ENCODE measurements around the gene CR1.
"Not testable (repeated sequence)": the region's sequence is repeated elsewhere in the genome, so short reads cannot be mapped to it uniquely, and the experiment has no call there.

Gene CR1

GRCh38 chr1:207503950-207504349, 8.0 kb downstream of the CR1 start:
- DNase-seq (ENCODE audit: low read depth in 2 of 2) = no peak

DNA sequence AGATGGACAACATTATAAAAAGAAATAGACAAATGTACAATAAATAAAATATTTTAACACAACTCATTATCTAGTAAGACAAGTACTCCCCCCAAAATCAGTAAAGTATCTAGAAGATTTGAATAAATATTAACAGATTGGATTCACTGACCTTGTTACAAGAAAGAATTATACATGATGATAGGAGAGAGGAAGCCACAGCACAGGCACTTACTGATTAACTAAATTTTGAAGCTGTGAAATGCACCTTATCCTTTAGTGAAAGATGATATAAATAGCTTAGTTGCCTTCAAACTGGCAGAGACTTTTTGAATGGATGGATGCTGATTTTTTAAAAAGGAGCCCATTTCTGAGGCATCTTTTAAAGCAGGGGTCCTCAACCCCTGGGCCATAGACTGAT, 8.5 kb downstream of the CR1 start:
- no peak for DNase-seq (ENCODE audit: low read depth in 2 of 2)

- no peak for DNase-seq (ENCODE audit: low read depth in 2 of 2)
These were observed 14.5 kb downstream of the CR1 start for GRCh38 chr1:207510444-207510843.

GRCh38 chr1:207514890-207515289, 18.9 kb downstream of the CR1 start:
- no peak for DNase-seq (ENCODE audit: low read depth in 2 of 2)

DNA sequence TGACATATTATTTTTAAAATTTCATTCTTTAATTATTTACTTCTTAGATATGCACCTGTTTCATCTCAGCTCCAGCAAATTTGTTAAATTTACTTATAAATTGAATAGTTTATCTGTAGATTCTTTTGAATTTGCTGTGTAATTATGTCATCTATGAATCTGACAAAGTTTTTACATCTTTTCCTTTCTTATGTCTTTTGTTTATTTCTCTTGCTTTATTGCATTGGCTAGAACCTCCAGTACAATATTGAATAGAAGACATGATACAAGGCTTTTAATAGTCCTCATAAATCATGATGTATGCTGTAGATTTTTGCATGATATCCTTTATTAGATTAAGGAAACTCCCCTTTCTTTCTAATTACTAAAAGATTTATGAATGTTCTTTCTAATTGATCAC, 20.8 kb downstream of the CR1 start:
- DNase-seq (ENCODE audit: low read depth in 2 of 2) = no peak

GRCh38 chr1:207518608-207519236, 22.8 kb downstream of the CR1 start:
- DNase-seq (ENCODE audit: low read depth in 2 of 2) = no peak

DNA sequence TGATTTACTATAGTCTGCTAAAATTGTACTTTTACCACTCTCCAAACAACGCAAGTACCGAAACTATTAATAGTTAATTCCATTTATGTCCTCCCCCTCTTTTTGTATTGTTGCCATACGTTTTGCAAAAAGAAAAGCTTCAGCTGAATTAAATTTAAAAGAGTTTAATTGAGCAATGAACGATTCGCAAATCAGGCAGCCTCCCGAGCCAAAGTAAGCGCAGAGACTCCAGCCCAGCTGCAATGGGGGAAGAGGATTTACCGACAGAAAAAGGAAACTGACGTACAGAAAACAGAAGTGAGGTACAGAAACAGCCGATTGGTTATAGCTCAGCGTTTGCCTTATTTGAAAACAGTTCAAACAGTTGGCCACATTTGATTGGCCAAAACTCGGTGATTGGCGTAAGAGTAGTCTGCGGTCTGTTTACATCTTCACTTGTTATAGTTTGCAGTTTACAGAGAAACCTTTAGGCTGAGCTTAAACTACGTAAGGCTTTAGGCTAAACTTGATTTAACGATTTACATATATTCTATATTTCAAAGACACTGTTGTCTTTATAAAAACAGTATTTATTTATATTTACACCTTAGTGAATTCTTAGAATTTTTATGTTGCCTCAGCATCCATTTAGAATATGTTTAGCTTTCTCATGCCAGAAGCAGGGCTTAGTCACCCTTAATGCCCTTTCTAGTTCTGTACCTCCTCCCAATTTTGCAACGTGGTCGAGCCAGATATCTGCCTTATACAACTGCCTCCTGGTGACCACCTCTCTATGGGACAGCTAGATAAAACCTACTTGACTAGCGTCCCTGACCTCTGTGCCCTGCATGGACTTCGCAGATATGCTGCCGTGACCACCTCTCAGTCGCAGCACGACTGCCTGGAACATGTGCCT, 23.8 kb downstream of the CR1 start:
- no peak for DNase-seq (ENCODE audit: low read depth in 2 of 2)

- not testable (repeated sequence) for DNase-seq (ENCODE audit: low read depth in 2 of 2)
These were observed 24.7 kb downstream of the CR1 start for GRCh38 chr1:207520400-207521345.

- DNase-seq (ENCODE audit: low read depth in 2 of 2) = not testable (repeated sequence)
These were observed 29.3 kb downstream of the CR1 start for GRCh38 chr1:207525239-207525638.

DNA sequence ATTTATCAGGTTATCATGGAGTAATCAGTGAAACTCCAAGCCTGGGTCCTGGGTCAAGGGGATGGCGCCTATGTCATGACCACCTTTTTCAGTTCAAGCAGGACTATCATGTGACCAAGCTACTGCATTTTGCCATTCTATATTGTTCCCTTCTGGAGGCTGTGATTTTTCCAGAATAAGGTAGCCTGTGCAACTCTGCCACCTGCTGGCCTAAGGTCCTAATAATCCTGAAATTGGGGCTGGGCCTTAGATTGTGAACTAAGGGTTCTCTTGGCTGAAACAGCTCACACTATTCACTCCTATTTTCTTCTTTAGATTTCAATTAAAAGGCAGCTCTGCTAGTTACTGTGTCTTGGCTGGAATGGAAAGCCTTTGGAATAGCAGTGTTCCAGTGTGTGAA, 32.4 kb downstream of the CR1 start:
- DNase-seq (ENCODE audit: low read depth in 2 of 2) = not testable (repeated sequence)

- not testable (repeated sequence) for DNase-seq (ENCODE audit: low read depth in 2 of 2)
These were observed 40.3 kb downstream of the CR1 start for GRCh38 chr1:207536263-207536662.

DNA sequence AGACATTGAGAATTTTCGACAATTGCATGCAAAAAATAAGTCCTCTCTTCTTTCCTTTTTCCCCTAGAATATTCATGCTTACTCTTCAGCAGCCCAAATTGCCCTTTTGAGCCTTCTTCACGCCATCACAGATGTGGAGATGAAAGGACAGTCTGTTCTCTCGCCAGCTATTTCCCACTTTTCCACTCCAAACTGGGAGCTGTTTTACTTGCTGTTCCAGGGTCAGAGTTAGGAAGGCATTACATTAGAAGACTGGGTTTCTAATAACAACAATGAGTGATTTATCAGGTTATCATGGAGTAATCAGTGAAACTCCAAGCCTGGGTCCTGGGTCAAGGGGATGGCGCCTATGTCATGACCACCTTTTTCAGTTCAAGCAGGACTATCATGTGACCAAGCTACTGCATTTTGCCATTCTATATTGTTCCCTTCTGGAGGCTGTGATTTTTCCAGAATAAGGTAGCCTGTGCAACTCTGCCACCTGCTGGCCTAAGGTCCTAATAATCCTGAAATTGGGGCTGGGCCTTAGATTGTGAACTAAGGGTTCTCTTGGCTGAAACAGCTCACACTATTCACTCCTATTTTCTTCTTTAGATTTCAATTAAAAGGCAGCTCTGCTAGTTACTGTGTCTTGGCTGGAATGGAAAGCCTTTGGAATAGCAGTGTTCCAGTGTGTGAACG, 50.9 kb downstream of the CR1 start:
- DNase-seq (ENCODE audit: low read depth in 2 of 2) = not testable (repeated sequence)

DNA sequence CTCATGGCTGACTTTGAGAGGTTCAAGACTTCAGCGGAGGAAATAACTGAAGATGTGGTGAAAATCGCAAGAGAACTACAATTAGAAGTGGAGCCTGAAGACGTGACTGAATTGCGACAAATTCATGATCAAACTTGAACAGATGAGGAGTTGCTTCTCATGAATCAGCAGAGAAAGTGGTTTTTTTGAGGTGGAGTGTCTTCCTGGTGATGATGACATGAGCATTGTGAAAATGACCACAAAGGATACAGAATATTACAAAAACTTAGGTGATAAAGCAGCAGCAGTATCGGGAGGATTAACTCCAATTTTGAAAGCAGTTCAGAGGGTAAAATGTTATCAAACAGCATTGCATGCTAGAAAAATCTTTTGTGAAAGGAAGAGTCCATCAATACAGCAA, 58.9 kb downstream of the CR1 start:
- DNase-seq (ENCODE audit: low read depth in 2 of 2) = not testable (repeated sequence)

DNA sequence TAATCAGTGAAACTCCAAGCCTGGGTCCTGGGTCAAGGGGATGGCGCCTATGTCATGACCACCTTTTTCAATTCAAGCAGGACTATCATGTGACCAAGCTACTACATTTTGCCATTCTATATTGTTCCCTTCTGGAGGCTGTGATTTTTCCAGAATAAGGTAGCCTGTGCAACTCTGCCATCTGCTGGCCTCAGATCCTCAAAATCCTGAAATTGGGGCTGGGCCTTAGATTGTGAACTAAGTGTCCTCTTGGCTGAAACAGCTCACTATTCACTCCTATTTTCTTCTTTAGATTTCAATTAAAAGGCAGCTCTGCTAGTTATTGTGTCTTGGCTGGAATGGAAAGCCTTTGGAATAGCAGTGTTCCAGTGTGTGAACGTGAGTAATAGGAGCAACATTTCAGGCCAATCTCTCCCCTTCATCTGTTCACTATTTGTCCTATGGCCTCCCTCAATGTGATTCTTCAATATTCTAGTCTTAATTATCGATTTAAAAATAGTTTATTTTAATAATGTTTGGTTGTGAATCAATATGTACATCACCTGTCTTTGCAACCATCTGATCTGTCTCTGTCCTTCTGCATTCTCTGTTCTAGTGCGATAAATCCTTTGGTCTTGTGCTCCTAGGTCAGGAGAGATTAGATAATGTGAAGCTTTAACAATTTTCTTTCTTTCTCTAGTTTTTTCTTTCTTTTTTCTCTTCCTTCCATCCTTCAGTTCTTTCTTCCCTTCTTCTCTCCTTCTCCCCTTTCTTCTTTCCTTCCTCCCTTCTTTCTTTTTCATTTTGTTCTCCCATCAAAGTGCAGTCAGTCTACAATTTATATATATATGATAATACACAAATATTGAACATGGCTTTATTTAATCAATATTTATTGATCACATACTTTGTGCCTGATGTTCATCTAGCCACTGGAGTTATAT, 69.8 kb downstream of the CR1 start:
- DNase-seq (ENCODE audit: low read depth in 2 of 2) = no peak

DNA sequence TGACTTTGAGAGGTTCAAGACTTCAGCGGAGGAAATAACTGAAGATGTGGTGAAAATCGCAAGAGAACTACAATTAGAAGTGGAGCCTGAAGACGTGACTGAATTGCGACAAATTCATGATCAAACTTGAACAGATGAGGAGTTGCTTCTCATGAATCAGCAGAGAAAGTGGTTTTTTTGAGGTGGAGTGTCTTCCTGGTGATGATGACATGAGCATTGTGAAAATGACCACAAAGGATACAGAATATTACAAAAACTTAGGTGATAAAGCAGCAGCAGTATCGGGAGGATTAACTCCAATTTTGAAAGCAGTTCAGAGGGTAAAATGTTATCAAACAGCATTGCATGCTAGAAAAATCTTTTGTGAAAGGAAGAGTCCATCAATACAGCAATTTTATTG, 76.0 kb downstream of the CR1 start:
- DNase-seq (ENCODE audit: low read depth in 2 of 2) = not testable (repeated sequence)

DNA sequence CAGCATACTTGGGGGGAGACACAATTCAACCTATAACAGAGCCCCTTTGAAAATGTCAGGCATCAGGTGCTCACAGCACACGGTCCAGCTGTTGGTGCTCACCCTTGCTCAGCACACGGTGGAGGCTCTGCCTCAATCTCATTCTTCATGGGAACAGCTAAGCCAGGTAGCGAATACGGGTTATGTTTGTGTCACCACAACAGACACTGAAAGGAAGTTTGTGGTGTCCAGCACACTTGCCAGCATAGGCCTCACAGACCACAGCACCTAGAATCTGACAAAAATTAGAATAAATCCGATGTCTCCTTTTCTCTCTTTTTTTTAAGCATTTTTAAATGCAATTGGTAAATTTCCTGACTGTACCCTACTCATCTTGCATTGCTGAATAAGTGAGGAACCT, 77.1 kb downstream of the CR1 start:
- not testable (repeated sequence) for DNase-seq (ENCODE audit: low read depth in 2 of 2)

DNA sequence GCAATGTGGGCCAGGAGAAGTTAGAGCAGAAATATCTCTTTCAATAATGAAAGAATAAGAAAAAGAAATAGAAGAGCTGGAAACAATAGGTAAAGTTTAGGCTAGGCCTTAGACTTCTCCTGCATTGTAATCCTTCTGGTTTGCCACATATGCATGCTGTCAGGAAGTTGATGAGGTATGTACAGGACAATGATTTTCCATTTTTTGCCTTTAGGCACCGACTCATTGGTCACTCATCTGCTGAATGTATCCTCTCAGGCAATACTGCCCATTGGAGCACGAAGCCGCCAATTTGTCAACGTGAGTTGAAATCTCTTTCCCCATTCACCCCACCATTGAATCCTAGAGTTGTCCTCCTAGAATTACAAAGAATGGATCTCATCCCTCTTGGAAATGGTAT, 79.4 kb downstream of the CR1 start:
- not testable (repeated sequence) for DNase-seq (ENCODE audit: low read depth in 2 of 2)

DNA sequence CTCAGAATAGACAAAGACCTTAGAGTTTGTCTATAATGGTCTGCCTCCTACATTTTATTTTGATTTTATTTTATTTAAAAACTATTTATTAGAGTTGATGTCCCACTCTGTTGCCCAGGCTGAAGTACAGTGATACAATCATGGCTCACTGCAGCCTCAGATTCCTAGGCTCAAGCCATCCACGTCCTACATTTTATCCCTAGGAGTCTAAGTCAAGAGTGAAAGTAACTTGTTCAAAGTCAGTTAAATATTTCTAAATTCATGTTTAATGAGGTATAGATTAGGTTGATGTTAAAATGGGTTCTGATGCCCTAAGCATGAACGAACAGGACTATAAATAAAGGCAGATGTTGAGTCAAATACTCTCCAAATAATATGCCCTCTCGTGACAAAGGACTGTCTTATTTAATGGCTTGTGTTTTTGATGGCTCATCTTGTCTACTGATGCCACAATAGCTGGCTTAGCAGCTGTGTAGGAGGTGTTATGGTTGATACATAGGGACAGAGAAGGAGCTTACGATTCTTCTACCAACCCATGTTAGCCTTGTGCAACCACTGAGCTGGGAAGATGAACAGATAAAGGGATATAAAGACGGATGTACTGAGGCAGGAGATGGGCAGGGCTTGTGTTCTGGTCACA, 83.0 kb downstream of the CR1 start:
- DNase-seq (ENCODE audit: low read depth in 2 of 2) = no peak

DNA sequence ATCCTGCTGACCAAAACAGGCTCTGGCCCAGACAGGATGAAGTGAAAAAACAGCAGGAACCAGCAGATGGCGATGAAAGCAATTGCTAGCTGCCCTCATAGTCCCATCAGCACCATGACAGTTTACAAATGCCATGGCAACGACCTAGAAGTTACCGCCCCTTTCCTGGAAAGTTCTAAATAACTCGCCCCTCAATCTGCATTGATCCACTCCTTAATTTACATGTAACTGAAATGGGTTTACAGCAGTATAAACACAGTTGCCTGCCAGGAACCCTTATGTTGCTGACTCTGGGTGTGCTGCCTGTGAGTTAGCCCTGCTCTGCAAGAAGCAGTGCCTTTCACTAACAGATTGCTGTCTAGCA, 83.5 kb downstream of the CR1 start:
- DNase-seq (ENCODE audit: low read depth in 2 of 2) = peak; percentile 2 to 12
